WTC11 (cell line): ENCODE measurements around the gene PIK3R6. TPM values are rescaled to one million over a fixed set of nuclear protein-coding genes. Genes with fewer than 3 reads are reported as not detected.

Source experiments
- ATAC-seq: fragments of 200-7000 bp; cut with Tn5 transposase; 2 replicates; pipeline ENCODE4 v1.10.0; 2021; ENCODE audit warnings: mild to moderate bottlenecking, moderate library complexity
- CTCF ChIA-PET: fragments of 300-600 bp; sonication (Branson Sonifier 250); formaldehyde crosslinking; loops from one replicate; lab custom pipeline; 2021; ENCODE audit warnings: antibody characterized with exemption; lab: Charles Lee
- POLR2A ChIA-PET: fragments of 350-600 bp; sonication (Branson Sonifier 250); formaldehyde crosslinking; loops from one replicate; lab custom pipeline; 2021; ENCODE audit warnings: antibody characterized with exemption; lab: Charles Lee
- DNase-seq: peaks from one replicate; pipeline ENCODE4 v3.0.0; 2021; ENCODE audit warnings: low spot score
- H3K27ac Mint-ChIP-seq: 2 replicates; pipeline ENCODE4 v1.8.0; 2021; ENCODE audit warnings: mixed read lengths
- H3K27me3 Mint-ChIP-seq: 2 replicates; pipeline ENCODE4 v1.8.0; 2021; ENCODE audit warnings: low read depth, mild to moderate bottlenecking, moderate library complexity, mixed read lengths
- H3K36me3 Mint-ChIP-seq: 2 replicates; pipeline ENCODE4 v1.8.0; 2021; ENCODE audit warnings: mixed read lengths
- H3K4me1 Mint-ChIP-seq: 2 replicates; pipeline ENCODE4 v1.8.0; 2022; ENCODE audit warnings: mixed read lengths
- H3K4me3 Mint-ChIP-seq: 2 replicates; pipeline ENCODE4 v1.8.0; 2021; ENCODE audit warnings: mild to moderate bottlenecking, moderate library complexity, mixed read lengths
- H3K9me3 Mint-ChIP-seq: 2 replicates; pipeline ENCODE4 v1.8.0; 2021; ENCODE audit warnings: mixed read lengths
- ELF4 ChIP-seq: sonication (generic); formaldehyde crosslinking; IDR thresholded peaks from 2 replicates; pipeline ENCODE4 v1.8.1; 2022; ENCODE audit warnings: low read depth, mild to moderate bottlenecking, moderate library complexity, missing genetic modification reagents
- FOXJ3 ChIP-seq: sonication (generic); formaldehyde crosslinking; IDR thresholded peaks from 2 replicates; pipeline ENCODE4 v1.9.0; 2021; ENCODE audit warnings: missing genetic modification reagents, mild to moderate bottlenecking, borderline replicate concordance
- FOXK1 ChIP-seq: sonication (generic); formaldehyde crosslinking; IDR thresholded peaks from 2 replicates; pipeline ENCODE4 v1.8.0; 2022; ENCODE audit warnings: mild to moderate bottlenecking, moderate library complexity, missing genetic modification reagents
- GABPB1 ChIP-seq: sonication (generic); formaldehyde crosslinking; IDR thresholded peaks from 2 replicates; pipeline ENCODE4 v1.8.1; 2023; ENCODE audit warnings: mild to moderate bottlenecking, missing genetic modification reagents
- GRHL2 ChIP-seq: fragments of 250-450 bp; sonication (Bioruptor Pico); IDR thresholded peaks from 2 replicates; pipeline ENCODE4 v1.8.0; 2022; ENCODE audit warnings: mild to moderate bottlenecking, moderate library complexity; ENCODE audit not compliant: insufficient replicate concordance, severe bottlenecking
- NR1H2 ChIP-seq: sonication (generic); formaldehyde crosslinking; IDR thresholded peaks from 2 replicates; pipeline ENCODE4 v1.9.0; 2021; ENCODE audit warnings: mild to moderate bottlenecking, moderate library complexity, missing genetic modification reagents
- ZNF121 ChIP-seq: sonication (generic); formaldehyde crosslinking; IDR thresholded peaks from 2 replicates; pipeline ENCODE4 v1.8.0; 2023; ENCODE audit warnings: missing genetic modification reagents
- ZNF396 ChIP-seq: fragments of 250-450 bp; sonication (Bioruptor Pico); IDR thresholded peaks from 2 replicates; pipeline ENCODE4 v1.8.0; 2021; ENCODE audit warnings: mild to moderate bottlenecking, moderate library complexity, borderline replicate concordance
- ZNF671 ChIP-seq: fragments of 250-450 bp; sonication (Bioruptor Pico); IDR thresholded peaks from 2 replicates; pipeline ENCODE4 v1.8.0; 2021; ENCODE audit warnings: mild to moderate bottlenecking
- total RNA-seq: library from RNA; stranded (reverse); gene quantifications from 3 replicates; pipeline ENCODE4 v1.2.3, GENCODE V29; 2021
- TF ChIP-seq, protein P1 (sequence below): sonication (generic); formaldehyde crosslinking; IDR thresholded peaks from 2 replicates; pipeline ENCODE4 v1.8.0; 2022; ENCODE audit warnings: missing genetic modification reagents
- TF ChIP-seq, protein P2 (sequence below): fragments of 250-450 bp; sonication (Bioruptor Pico); IDR thresholded peaks from 2 replicates; pipeline ENCODE4 v1.9.0; 2021; ENCODE audit warnings: mild to moderate bottlenecking
- TF ChIP-seq, protein P3 (sequence below): sonication (generic); formaldehyde crosslinking; IDR thresholded peaks from 2 replicates; pipeline ENCODE4 v1.8.0; 2022; ENCODE audit warnings: mild to moderate bottlenecking, missing genetic modification reagents
- TF ChIP-seq, protein P4 (sequence below): sonication (generic); formaldehyde crosslinking; IDR thresholded peaks from 2 replicates; pipeline ENCODE4 v1.8.0; 2023; ENCODE audit warnings: missing genetic modification reagents
- TF ChIP-seq, protein P5 (sequence below): sonication (generic); formaldehyde crosslinking; IDR thresholded peaks from 2 replicates; pipeline ENCODE4 v1.8.1; 2023; ENCODE audit warnings: mild to moderate bottlenecking, missing genetic modification reagents
- TF ChIP-seq, protein P6 (sequence below): sonication (generic); formaldehyde crosslinking; conservative IDR thresholded peaks from 2 replicates; pipeline ENCODE4 v1.8.1; 2023; ENCODE audit warnings: mild to moderate bottlenecking, low read depth, missing genetic modification reagents, moderate library complexity
- TF ChIP-seq, protein P7 (sequence below): sonication (generic); formaldehyde crosslinking; IDR thresholded peaks from 2 replicates; pipeline ENCODE4 v1.8.1; 2023; ENCODE audit warnings: mild to moderate bottlenecking, missing genetic modification reagents

The PIK3R6 gene
- total RNA-seq, 1 experiment from 2014 or later, result 0.15 TPM

DNA sequence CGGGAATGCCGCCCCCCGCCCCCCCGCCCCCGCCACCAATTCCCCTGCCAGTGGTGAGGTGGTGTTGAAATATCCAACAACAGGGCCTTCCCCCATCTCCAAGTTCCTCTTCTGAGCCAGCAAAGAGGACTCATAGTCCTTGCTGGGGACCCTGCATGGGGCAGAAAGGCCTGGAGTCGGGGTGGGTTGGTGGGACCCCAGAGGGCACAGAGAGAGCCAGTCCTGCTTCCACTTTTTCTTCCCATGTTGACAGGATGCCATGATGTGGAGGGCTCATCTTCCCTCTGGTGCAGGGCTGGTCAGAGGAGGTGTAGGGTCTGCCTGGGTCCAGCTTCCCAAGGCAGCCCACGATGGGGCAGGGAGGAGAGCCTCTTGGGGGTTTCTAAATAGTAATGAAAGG is 49.0 kb upstream of the PIK3R6 start (continued):
- TF ChIP-seq, protein P1, sequence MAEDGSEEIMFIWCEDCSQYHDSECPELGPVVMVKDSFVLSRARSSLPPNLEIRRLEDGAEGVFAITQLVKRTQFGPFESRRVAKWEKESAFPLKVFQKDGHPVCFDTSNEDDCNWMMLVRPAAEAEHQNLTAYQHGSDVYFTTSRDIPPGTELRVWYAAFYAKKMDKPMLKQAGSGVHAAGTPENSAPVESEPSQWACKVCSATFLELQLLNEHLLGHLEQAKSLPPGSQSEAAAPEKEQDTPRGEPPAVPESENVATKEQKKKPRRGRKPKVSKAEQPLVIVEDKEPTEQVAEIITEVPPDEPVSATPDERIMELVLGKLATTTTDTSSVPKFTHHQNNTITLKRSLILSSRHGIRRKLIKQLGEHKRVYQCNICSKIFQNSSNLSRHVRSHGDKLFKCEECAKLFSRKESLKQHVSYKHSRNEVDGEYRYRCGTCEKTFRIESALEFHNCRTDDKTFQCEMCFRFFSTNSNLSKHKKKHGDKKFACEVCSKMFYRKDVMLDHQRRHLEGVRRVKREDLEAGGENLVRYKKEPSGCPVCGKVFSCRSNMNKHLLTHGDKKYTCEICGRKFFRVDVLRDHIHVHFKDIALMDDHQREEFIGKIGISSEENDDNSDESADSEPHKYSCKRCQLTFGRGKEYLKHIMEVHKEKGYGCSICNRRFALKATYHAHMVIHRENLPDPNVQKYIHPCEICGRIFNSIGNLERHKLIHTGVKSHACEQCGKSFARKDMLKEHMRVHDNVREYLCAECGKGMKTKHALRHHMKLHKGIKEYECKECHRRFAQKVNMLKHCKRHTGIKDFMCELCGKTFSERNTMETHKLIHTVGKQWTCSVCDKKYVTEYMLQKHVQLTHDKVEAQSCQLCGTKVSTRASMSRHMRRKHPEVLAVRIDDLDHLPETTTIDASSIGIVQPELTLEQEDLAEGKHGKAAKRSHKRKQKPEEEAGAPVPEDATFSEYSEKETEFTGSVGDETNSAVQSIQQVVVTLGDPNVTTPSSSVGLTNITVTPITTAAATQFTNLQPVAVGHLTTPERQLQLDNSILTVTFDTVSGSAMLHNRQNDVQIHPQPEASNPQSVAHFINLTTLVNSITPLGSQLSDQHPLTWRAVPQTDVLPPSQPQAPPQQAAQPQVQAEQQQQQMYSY (CRISPR knock-in tag), result no peak
- TF ChIP-seq ZNF671 (CRISPR knock-in tag), result no peak
- TF ChIP-seq, protein P2, sequence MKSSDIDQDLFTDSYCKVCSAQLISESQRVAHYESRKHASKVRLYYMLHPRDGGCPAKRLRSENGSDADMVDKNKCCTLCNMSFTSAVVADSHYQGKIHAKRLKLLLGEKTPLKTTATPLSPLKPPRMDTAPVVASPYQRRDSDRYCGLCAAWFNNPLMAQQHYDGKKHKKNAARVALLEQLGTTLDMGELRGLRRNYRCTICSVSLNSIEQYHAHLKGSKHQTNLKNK (CRISPR knock-in tag), result no peak
- TF ChIP-seq, all 79 proteins: peak for 0

DNA sequence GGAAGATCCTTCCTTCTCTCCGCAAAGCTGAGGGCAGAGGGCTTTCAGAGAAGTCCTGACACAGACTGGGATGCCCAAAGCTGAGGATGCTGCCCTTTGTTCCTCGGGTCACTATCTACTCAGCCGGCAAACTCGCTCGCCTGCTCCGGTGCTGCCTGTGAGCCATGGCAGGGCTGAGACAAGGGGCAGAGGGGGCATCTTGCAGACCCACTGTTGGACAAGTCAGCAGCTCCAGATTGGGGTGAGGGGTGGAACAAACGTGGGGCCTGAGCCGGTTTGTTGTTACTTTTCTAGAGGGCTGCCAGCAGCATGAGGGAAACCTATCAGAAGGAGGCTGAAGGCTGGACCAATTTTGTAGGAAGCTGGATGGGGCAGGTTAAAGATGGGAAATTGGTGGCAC is 47.1 kb upstream of the PIK3R6 start:
- Mint-ChIP-seq H3K27me3 (peaks cover 4% of the 10 kb centered on the region; the same call in 1 of the 2 replicates), H3K27ac (no peak overlapping the region), H3K4me3 (no peak overlapping the region), H3K9me3 (peaks cover 27% of the 10 kb centered on the region), H3K4me1 (no peaks in the 10 kb centered on the region), H3K36me3 (peaks cover 10% of the 10 kb centered on the region)
- ChIA-PET POLR2A (no interaction called here), CTCF (interaction anchor here (1.1 to 3.2 kb wide), 4 partner anchors 13 to 115 kb away, joined by 5 to 15 read pairs (median 11); partner anchors contain the start of gene MFSD6L)
- DNase-seq (no peak), ATAC-seq (no peak)
- TF ChIP-seq, protein P3, sequence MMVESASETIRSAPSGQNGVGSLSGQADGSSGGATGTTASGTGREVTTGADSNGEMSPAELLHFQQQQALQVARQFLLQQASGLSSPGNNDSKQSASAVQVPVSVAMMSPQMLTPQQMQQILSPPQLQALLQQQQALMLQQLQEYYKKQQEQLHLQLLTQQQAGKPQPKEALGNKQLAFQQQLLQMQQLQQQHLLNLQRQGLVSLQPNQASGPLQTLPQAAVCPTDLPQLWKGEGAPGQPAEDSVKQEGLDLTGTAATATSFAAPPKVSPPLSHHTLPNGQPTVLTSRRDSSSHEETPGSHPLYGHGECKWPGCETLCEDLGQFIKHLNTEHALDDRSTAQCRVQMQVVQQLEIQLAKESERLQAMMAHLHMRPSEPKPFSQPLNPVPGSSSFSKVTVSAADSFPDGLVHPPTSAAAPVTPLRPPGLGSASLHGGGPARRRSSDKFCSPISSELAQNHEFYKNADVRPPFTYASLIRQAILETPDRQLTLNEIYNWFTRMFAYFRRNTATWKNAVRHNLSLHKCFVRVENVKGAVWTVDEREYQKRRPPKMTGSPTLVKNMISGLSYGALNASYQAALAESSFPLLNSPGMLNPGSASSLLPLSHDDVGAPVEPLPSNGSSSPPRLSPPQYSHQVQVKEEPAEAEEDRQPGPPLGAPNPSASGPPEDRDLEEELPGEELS (CRISPR knock-in tag), result no peak
- TF ChIP-seq GABPB1 (CRISPR knock-in tag) (no peak), FOXK1 (no peak), NR1H2 (CRISPR knock-in tag) (no peak), ELF4 (CRISPR knock-in tag) (no peak), FOXJ3 (no peak), GRHL2 (CRISPR knock-in tag) (no peak), ZNF121 (CRISPR knock-in tag) (no peak), ZNF396 (CRISPR knock-in tag) (no peak)
- TF ChIP-seq, protein P4, sequence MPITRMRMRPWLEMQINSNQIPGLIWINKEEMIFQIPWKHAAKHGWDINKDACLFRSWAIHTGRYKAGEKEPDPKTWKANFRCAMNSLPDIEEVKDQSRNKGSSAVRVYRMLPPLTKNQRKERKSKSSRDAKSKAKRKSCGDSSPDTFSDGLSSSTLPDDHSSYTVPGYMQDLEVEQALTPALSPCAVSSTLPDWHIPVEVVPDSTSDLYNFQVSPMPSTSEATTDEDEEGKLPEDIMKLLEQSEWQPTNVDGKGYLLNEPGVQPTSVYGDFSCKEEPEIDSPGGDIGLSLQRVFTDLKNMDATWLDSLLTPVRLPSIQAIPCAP (CRISPR knock-in tag), result no peak
- TF ChIP-seq, protein P1 (CRISPR knock-in tag), result no peak
- TF ChIP-seq, protein P5, sequence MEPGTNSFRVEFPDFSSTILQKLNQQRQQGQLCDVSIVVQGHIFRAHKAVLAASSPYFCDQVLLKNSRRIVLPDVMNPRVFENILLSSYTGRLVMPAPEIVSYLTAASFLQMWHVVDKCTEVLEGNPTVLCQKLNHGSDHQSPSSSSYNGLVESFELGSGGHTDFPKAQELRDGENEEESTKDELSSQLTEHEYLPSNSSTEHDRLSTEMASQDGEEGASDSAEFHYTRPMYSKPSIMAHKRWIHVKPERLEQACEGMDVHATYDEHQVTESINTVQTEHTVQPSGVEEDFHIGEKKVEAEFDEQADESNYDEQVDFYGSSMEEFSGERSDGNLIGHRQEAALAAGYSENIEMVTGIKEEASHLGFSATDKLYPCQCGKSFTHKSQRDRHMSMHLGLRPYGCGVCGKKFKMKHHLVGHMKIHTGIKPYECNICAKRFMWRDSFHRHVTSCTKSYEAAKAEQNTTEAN, result no peak
- TF ChIP-seq, protein P6, sequence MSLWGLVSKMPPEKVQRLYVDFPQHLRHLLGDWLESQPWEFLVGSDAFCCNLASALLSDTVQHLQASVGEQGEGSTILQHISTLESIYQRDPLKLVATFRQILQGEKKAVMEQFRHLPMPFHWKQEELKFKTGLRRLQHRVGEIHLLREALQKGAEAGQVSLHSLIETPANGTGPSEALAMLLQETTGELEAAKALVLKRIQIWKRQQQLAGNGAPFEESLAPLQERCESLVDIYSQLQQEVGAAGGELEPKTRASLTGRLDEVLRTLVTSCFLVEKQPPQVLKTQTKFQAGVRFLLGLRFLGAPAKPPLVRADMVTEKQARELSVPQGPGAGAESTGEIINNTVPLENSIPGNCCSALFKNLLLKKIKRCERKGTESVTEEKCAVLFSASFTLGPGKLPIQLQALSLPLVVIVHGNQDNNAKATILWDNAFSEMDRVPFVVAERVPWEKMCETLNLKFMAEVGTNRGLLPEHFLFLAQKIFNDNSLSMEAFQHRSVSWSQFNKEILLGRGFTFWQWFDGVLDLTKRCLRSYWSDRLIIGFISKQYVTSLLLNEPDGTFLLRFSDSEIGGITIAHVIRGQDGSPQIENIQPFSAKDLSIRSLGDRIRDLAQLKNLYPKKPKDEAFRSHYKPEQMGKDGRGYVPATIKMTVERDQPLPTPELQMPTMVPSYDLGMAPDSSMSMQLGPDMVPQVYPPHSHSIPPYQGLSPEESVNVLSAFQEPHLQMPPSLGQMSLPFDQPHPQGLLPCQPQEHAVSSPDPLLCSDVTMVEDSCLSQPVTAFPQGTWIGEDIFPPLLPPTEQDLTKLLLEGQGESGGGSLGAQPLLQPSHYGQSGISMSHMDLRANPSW (CRISPR knock-in tag), result no peak
- TF ChIP-seq, protein P7, sequence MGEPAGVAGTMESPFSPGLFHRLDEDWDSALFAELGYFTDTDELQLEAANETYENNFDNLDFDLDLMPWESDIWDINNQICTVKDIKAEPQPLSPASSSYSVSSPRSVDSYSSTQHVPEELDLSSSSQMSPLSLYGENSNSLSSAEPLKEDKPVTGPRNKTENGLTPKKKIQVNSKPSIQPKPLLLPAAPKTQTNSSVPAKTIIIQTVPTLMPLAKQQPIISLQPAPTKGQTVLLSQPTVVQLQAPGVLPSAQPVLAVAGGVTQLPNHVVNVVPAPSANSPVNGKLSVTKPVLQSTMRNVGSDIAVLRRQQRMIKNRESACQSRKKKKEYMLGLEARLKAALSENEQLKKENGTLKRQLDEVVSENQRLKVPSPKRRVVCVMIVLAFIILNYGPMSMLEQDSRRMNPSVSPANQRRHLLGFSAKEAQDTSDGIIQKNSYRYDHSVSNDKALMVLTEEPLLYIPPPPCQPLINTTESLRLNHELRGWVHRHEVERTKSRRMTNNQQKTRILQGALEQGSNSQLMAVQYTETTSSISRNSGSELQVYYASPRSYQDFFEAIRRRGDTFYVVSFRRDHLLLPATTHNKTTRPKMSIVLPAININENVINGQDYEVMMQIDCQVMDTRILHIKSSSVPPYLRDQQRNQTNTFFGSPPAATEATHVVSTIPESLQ (CRISPR knock-in tag), result no peak
